ENCODE results near the gene TSR1. TPM values are rescaled to one million over a fixed set of nuclear protein-coding genes. Genes with fewer than 3 reads are reported as not detected.
"Not testable (repeated sequence)": the region's sequence is repeated elsewhere in the genome, so short reads cannot be mapped to it uniquely, and the experiment has no call there.

TSR1 gene
- polyA plus RNA-seq, 1 of the 3 experiments (the other 2 are of a cell fraction): 26.7 TPM

DNA sequence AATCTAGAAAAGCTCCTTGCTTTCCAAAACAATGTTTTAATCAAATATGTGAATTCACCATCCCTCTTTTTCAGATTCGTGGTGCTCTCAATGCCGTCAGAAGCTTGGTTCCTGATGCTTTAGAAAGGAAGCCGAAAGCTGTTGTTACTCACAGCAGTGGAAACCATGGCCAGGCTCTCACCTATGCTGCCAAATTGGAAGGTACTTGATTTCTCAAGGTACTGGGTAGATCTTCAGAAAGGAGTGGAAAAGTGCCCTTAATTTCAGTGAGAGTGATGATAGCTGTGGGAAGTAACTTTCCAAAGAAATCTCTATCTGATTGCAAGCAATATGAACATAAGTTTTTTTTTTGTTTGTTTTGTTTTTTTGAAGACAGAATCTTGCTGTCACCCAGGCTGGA is 18.5 kb downstream of the TSR1 start:
- WGBS (ENCODE audit: low lambda C conversion rate): 93% methylated on average over 3 of the region's 3 CpGs

DNA sequence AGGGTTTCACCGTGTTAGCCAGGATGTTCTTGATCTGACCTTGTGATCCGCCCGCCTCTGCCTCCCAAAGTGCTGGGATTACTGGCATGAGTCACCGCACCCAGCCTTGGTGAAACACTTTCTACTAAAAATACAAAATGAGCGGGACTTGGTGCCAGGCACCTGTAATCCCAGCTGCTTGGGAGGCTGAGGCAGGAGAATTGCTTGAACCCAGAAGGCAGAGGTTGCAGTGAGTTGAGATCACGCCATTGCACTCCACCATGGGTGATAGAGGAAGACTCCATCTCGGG is 19.4 kb downstream of the TSR1 start:
- CTCF ChIA-PET, POLR2A ChIA-PET: not testable (repeated sequence)
- WGBS (ENCODE audit: low lambda C conversion rate): 83% methylated on average over 7 of the region's 7 CpGs

More for the DNA sequence above, 18.5 kb downstream of the TSR1 start:
- DNase-seq: no peak
- Histone ChIP-seq H3K4me2 (no peak overlapping the region), H3K27ac (ENCODE audit: low read depth in 2 of 2, low read length in 1 of 2) (no peak overlapping the region), H3K9me2 (no peaks in the 10 kb centered on the region), H3K9me3 (no peaks in the 10 kb centered on the region), H3K27me3 (ENCODE audit: insufficient read depth) (no peaks in the 10 kb centered on the region), H3K4me1 (ENCODE audit: control insufficient read depth in 1 of 2, insufficient read depth in 2 of 2, low read depth in 1 of 2, low read length in 1 of 2) (no peaks in the 10 kb centered on the region), H2AFZ (ENCODE audit: low read depth) (no peak overlapping the region), H3K79me2 (ENCODE audit: insufficient read depth) (peaks cover 15% of the 10 kb centered on the region), H3K9ac (no peak overlapping the region), H3F3A (replicated peaks; ENCODE audit: insufficient read depth) (peaks cover 15% of the 10 kb centered on the region), H4K20me1 (ENCODE audit: insufficient read depth) (no peaks in the 10 kb centered on the region), H3K4me3 (ENCODE audit: low read depth in 2 of 2, low read length in 1 of 2) (no peak overlapping the region), H3K36me3 (replicated peaks in 1 of 2; ENCODE audit: control insufficient read depth in 1 of 2, insufficient read depth in 2 of 2, low read length in 1 of 2) (peaks cover 6 to 12% of the 10 kb centered on the region in 2 experiments)
- TF ChIP-seq EP300 (IDR thresholded peaks at IDR 0.05; ENCODE audit: borderline replicate concordance in 1 of 2, low read depth in 1 of 2, low read length in 1 of 2) (no peak), FOSL2 (IDR thresholded peaks at IDR 0.05; ENCODE audit: borderline replicate concordance, low read depth) (no peak), MXI1 (IDR thresholded peaks at IDR 0.05; ENCODE audit: low read depth, low read length) (no peak), FOXM1 (IDR thresholded peaks at IDR 0.05; ENCODE audit: low read depth) (no peak), CHD2 (IDR thresholded peaks at IDR 0.05; ENCODE audit: low read length, partially characterized antibody) (no peak), CTCF (IDR thresholded peaks at IDR 0.05) (no peak), RXRA (IDR thresholded peaks at IDR 0.05; ENCODE audit: borderline replicate concordance, low read depth) (no peak), NRF1 (IDR thresholded peaks at IDR 0.05; ENCODE audit: low read depth, low read length) (no peak), SIN3A (IDR thresholded peaks at IDR 0.05; ENCODE audit: borderline replicate concordance, low read depth, low read length) (no peak), RAD21 (IDR thresholded peaks at IDR 0.05; ENCODE audit: low read length) (no peak), FOXJ3 (CRISPR knock-in tag; IDR thresholded peaks at IDR 0.05) (no peak), NFIC (IDR thresholded peaks at IDR 0.05; ENCODE audit: borderline replicate concordance) (no peak), PBX3 (IDR thresholded peaks at IDR 0.05) (no peak), GABPA (IDR thresholded peaks at IDR 0.05; ENCODE audit: low read depth) (no peak), POLR2AphosphoS5 (IDR thresholded peaks at IDR 0.05; ENCODE audit: low read depth, low read length) (no peak), JUND (IDR thresholded peaks at IDR 0.05) (no peak)
- TF ChIP-seq, protein P1, sequence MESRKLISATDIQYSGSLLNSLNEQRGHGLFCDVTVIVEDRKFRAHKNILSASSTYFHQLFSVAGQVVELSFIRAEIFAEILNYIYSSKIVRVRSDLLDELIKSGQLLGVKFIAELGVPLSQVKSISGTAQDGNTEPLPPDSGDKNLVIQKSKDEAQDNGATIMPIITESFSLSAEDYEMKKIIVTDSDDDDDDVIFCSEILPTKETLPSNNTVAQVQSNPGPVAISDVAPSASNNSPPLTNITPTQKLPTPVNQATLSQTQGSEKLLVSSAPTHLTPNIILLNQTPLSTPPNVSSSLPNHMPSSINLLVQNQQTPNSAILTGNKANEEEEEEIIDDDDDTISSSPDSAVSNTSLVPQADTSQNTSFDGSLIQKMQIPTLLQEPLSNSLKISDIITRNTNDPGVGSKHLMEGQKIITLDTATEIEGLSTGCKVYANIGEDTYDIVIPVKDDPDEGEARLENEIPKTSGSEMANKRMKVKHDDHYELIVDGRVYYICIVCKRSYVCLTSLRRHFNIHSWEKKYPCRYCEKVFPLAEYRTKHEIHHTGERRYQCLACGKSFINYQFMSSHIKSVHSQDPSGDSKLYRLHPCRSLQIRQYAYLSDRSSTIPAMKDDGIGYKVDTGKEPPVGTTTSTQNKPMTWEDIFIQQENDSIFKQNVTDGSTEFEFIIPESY (IDR thresholded peaks at IDR 0.05; ENCODE audit: borderline replicate concordance, low read depth): no peak
- TF ChIP-seq, protein P2, sequence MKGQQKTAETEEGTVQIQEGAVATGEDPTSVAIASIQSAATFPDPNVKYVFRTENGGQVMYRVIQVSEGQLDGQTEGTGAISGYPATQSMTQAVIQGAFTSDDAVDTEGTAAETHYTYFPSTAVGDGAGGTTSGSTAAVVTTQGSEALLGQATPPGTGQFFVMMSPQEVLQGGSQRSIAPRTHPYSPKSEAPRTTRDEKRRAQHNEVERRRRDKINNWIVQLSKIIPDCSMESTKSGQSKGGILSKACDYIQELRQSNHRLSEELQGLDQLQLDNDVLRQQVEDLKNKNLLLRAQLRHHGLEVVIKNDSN (IDR thresholded peaks at IDR 0.05; ENCODE audit: borderline replicate concordance, low read depth): no peak
- POLR2A ChIA-PET: interaction anchor here (0.9 kb wide), 1 partner anchor 17 kb away, joined by 5 read pairs; no protein-coding TSS in a partner anchor
- CTCF ChIA-PET: interaction anchor here (0.6 to 1.4 kb wide), 4 partner anchors 10 to 64 kb away, joined by 3 to 4 read pairs (median 3); no protein-coding TSS in a partner anchor

More for the DNA sequence above, 19.4 kb downstream of the TSR1 start:
- H3K79me2 ChIP-seq (ENCODE audit: insufficient read depth): peaks cover 15% of the 10 kb centered on the region
- not testable (repeated sequence) for H3K9me2 ChIP-seq; H3K4me1 ChIP-seq (ENCODE audit: control insufficient read depth in 1 of 2, insufficient read depth in 2 of 2, low read depth in 1 of 2, low read length in 1 of 2); DNase-seq; H3K9me3 ChIP-seq; H2AFZ ChIP-seq (ENCODE audit: low read depth); H3K4me2 ChIP-seq; H3K27me3 ChIP-seq (ENCODE audit: insufficient read depth); H3K4me3 ChIP-seq (ENCODE audit: low read depth in 2 of 2, low read length in 1 of 2); H3K27ac ChIP-seq (ENCODE audit: low read depth in 2 of 2, low read length in 1 of 2); H3K9ac ChIP-seq; H4K20me1 ChIP-seq (ENCODE audit: insufficient read depth); H3K36me3 ChIP-seq (replicated peaks in 1 of 2; ENCODE audit: control insufficient read depth in 1 of 2, insufficient read depth in 2 of 2, low read length in 1 of 2)
- H3F3A ChIP-seq (replicated peaks; ENCODE audit: insufficient read depth): peaks cover 15% of the 10 kb centered on the region

All from SK-N-SH (cell line).